HL-60 (cell line): ENCODE measurements around the gene SNUPN.

Experiments used
- DNase-seq, 2 experiments: peaks; one replicate each; pipeline ENCODE4 v3.0.0-alpha.2; 2010 to 2020; ENCODE audit warnings: low read depth in 1 of 2, low spot score in 1 of 2
- H3K27ac ChIP-seq: fragments of 250-450 bp; sonication (Bioruptor Pico); replicated peaks from 2 replicates; pipeline ENCODE4 v1.5.1; 2020; ENCODE audit warnings: mild to moderate bottlenecking, moderate library complexity
- H3K27me3 ChIP-seq: fragments of 250-450 bp; sonication (Bioruptor Pico); 2 replicates; pipeline ENCODE4 v1.5.1; 2021; ENCODE audit warnings: mild to moderate bottlenecking, moderate library complexity; ENCODE audit not compliant: insufficient read depth, poor library complexity, severe bottlenecking
- H3K4me3 ChIP-seq: replicated peaks from 2 replicates; pipeline ENCODE4 v1.5.1; 2011; ENCODE audit warnings: mild to moderate bottlenecking, control low read depth, low read length; ENCODE audit not compliant: insufficient read depth
- CTCF ChIP-seq: IDR thresholded peaks from one replicate; pipeline ENCODE4 v1.5.1; 2011; ENCODE audit warnings: low read length, control low read depth, inconsistent platforms; ENCODE audit not compliant: insufficient read depth
- GABPA ChIP-seq: IDR thresholded peaks from 2 replicates; pipeline ENCODE4 v1.6.1; 2012; ENCODE audit warnings: low read depth
- POLR2AphosphoS5 ChIP-seq: IDR thresholded peaks from 2 replicates; pipeline ENCODE4 v1.6.1; 2012; ENCODE audit warnings: low read depth
- SPI1 ChIP-seq: IDR thresholded peaks from 2 replicates; pipeline ENCODE4 v1.6.1; 2012; ENCODE audit warnings: low read depth, mild to moderate bottlenecking, borderline replicate concordance
- TF ChIP-seq, protein P1 (sequence below): IDR thresholded peaks from 2 replicates; pipeline ENCODE4 v1.6.1; 2012; ENCODE audit warnings: low read depth; ENCODE audit not compliant: insufficient replicate concordance

Gene SNUPN

DNA sequence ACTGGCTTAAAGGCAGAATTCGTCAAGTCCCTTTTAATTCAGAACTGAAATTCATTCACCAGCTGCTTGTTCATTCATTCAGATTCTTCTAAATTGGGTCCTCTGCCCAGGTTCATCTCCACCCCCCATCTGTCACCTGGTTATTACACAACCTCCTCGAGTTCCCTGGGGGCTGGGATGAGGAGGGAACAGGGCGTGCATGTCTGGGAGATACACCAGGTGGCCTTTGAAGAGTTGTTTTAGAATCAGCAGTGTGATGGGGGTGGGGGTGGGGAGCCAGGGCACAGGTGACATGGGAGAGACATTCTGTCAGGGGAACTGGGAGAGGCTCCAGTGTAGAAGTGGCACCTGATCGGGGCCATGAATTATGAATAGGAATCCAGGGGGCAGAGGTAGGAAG lies 30.4 kb upstream of the SNUPN start:
- TF ChIP-seq POLR2AphosphoS5 = no peak
- TF ChIP-seq, protein P1, sequence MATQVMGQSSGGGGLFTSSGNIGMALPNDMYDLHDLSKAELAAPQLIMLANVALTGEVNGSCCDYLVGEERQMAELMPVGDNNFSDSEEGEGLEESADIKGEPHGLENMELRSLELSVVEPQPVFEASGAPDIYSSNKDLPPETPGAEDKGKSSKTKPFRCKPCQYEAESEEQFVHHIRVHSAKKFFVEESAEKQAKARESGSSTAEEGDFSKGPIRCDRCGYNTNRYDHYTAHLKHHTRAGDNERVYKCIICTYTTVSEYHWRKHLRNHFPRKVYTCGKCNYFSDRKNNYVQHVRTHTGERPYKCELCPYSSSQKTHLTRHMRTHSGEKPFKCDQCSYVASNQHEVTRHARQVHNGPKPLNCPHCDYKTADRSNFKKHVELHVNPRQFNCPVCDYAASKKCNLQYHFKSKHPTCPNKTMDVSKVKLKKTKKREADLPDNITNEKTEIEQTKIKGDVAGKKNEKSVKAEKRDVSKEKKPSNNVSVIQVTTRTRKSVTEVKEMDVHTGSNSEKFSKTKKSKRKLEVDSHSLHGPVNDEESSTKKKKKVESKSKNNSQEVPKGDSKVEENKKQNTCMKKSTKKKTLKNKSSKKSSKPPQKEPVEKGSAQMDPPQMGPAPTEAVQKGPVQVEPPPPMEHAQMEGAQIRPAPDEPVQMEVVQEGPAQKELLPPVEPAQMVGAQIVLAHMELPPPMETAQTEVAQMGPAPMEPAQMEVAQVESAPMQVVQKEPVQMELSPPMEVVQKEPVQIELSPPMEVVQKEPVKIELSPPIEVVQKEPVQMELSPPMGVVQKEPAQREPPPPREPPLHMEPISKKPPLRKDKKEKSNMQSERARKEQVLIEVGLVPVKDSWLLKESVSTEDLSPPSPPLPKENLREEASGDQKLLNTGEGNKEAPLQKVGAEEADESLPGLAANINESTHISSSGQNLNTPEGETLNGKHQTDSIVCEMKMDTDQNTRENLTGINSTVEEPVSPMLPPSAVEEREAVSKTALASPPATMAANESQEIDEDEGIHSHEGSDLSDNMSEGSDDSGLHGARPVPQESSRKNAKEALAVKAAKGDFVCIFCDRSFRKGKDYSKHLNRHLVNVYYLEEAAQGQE = no peak
- DNase-seq = no peak
- no peak overlapping the region for H3K27ac ChIP-seq

GRCh38 chr15:75654201-75654907 lies 28.8 kb upstream of the SNUPN start:
- Histone ChIP-seq H3K27me3 (no peaks in the 10 kb centered on the region), H3K27ac (no peak overlapping the region), H3K4me3 (no peak overlapping the region)
- no peak for TF ChIP-seq SPI1
- TF ChIP-seq CTCF = no peak
- TF ChIP-seq, protein P1 = no peak
- no peak for TF ChIP-seq GABPA
- TF ChIP-seq POLR2AphosphoS5 = no peak
- DNase-seq = no peak

More for the DNA sequence above, 30.4 kb upstream of the SNUPN start:
- Histone ChIP-seq H3K27me3 (no peaks in the 10 kb centered on the region), H3K4me3 (no peak overlapping the region)

DNA sequence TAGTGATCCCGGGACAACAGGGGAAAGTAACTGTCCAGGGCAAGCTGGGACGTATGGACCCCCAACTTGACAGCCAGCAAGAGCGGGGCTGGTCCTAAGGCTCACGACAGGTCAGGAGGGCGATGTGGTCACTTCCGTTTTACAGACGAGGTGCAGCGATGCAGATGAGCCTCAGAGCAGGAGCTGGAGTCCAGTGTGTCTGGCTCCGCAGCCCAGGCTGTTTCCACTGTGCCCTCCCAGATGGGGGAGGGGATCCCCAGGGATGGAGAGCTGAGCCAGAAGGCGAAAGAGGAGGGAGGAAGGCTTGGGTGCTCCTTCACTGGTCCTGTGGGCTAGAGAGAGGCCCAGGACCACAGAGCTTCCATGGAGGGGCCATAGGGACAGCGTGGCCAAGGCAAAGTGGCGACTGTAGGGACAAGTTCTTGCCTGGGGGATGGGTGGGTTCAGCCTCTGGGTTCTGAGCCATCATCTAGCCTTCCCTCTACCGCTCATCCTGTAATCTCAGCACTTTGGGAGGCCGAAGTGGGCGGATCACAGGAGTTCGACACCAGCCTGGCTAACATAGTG lies 27.9 kb upstream of the SNUPN start:
- H3K4me3 ChIP-seq = no peak overlapping the region
- no peak overlapping the region for H3K27ac ChIP-seq
- TF ChIP-seq GABPA (no peak), CTCF (no peak), SPI1 (no peak), POLR2AphosphoS5 (no peak)
- TF ChIP-seq, protein P1 = no peak
- no peaks in the 10 kb centered on the region for H3K27me3 ChIP-seq
- DNase-seq = no peak
